Smooth muscle cell (in vitro differentiated cells): ENCODE results near the gene ZNF669. TPM values are rescaled to one million over a fixed set of nuclear protein-coding genes. Genes with fewer than 3 reads are reported as not detected.

Experiments used
- DNase-seq: peaks from one replicate; lab custom pipeline; 2025; ENCODE audit not compliant: unreplicated experiment; lab: John Stamatoyannopoulos, UW
- H2AFZ ChIP-seq: fragments of 200-600 bp; sonication (generic); 2 replicates; pipeline ENCODE4 v1.6.0; 2016; ENCODE audit warnings: antibody characterized with exemption, low read depth, mild to moderate bottlenecking
- H3F3A ChIP-seq: fragments of 200-600 bp; sonication (generic); 2 replicates; pipeline ENCODE4 v1.6.0; 2017; ENCODE audit warnings: antibody characterized with exemption, low read depth
- H3K27ac ChIP-seq: fragments of 200-600 bp; sonication (generic); 2 replicates; pipeline ENCODE4 v1.5.1; 2016; ENCODE audit warnings: low read depth, mild to moderate bottlenecking
- H3K27me3 ChIP-seq: fragments of 200-600 bp; sonication (generic); 2 replicates; pipeline ENCODE4 v1.6.1; 2016; ENCODE audit warnings: low read depth, mild to moderate bottlenecking
- H3K36me3 ChIP-seq: fragments of 200-600 bp; sonication (generic); 2 replicates; pipeline ENCODE4 v1.5.1; 2016; ENCODE audit warnings: low read depth
- H3K4me1 ChIP-seq: fragments of 200-600 bp; sonication (generic); 2 replicates; pipeline ENCODE4 v1.5.1; 2016; ENCODE audit warnings: low read depth
- H3K4me2 ChIP-seq: fragments of 200-600 bp; sonication (generic); 2 replicates; pipeline ENCODE4 v1.6.0; 2016; ENCODE audit warnings: mild to moderate bottlenecking
- H3K4me3 ChIP-seq: fragments of 200-600 bp; sonication (generic); 2 replicates; pipeline ENCODE4 v1.5.1; 2016; ENCODE audit warnings: mild to moderate bottlenecking
- H3K79me2 ChIP-seq: fragments of 200-600 bp; sonication (generic); 2 replicates; pipeline ENCODE4 v1.6.0; 2016; ENCODE audit warnings: low read depth, mild to moderate bottlenecking
- H3K9ac ChIP-seq: fragments of 200-600 bp; sonication (generic); 2 replicates; pipeline ENCODE4 v1.6.0; 2016; ENCODE audit warnings: low read depth
- H3K9me3 ChIP-seq: fragments of 200-600 bp; sonication (generic); replicated peaks from 2 replicates; pipeline ENCODE4 v1.5.1; 2016; ENCODE audit warnings: low read depth
- H4K20me1 ChIP-seq: fragments of 200-600 bp; sonication (generic); 2 replicates; pipeline ENCODE4 v1.6.0; 2016; ENCODE audit warnings: low read depth
- WGBS: methylation state at CpG from one replicate; pipeline ENCODE4 v1.1.7; 2016; ENCODE audit warnings: low lambda C conversion rate; 5-methylcytosine and 5-hydroxymethylcytosine counted together
- polyA plus RNA-seq: library from polyadenylated mRNA; unstranded; fragments of >200 nt; fragmentation: Nextera tagmentation; extraction: Ambion mirVana; gene quantifications from 2 replicates; pipeline ENCODE4 v1.2.1, GENCODE V29; 2016
- total RNA-seq: library from RNA; depleted of rRNA; stranded (reverse); fragments of >200 nt; gene quantifications from 2 replicates; pipeline ENCODE4 v1.2.3, GENCODE V29; 2014
- TF ChIP-seq, protein P1 (sequence below): fragments of 200-600 bp; sonication (generic); IDR thresholded peaks from 2 replicates; pipeline ENCODE4 v1.5.1; 2017; ENCODE audit warnings: borderline replicate concordance, mild to moderate bottlenecking, antibody characterized with exemption; ENCODE audit not compliant: insufficient read depth, poor library complexity, severe bottlenecking

The ZNF669 gene
- total and polyA plus RNA-seq, 2 experiments from 2014 or later = 3.7 to 17.2 TPM

DNA sequence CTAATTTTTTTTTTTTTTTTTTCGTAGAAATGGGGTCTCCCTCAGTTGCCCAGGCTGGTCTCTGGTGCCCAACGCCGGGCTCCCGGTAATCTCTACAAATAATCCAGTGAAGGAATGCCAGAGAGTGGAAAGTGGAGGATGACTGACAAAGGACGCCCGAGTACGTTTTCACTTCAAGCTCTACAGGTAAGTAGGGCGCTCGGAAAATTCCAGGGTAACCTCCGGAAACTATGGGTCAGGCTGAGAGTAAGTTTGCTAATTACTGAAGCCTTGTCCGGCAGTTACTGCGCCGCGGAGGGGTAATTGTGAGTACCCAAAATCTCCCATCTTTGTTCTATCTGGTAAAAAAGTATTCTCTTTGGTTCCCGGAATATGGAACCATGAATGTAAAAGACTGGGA, 1.8 kb upstream of the ZNF669 start:
- no peak overlapping the region for H3K27ac ChIP-seq
- H3K4me2 ChIP-seq = no peak overlapping the region
- no peak overlapping the region for H3K9ac ChIP-seq
- peaks cover 10% of the 10 kb centered on the region for H3K4me1 ChIP-seq
- H4K20me1 ChIP-seq = no peaks in the 10 kb centered on the region
- H3K4me3 ChIP-seq = no peak overlapping the region
- no peaks in the 10 kb centered on the region for H3K27me3 ChIP-seq
- TF ChIP-seq, protein P1, sequence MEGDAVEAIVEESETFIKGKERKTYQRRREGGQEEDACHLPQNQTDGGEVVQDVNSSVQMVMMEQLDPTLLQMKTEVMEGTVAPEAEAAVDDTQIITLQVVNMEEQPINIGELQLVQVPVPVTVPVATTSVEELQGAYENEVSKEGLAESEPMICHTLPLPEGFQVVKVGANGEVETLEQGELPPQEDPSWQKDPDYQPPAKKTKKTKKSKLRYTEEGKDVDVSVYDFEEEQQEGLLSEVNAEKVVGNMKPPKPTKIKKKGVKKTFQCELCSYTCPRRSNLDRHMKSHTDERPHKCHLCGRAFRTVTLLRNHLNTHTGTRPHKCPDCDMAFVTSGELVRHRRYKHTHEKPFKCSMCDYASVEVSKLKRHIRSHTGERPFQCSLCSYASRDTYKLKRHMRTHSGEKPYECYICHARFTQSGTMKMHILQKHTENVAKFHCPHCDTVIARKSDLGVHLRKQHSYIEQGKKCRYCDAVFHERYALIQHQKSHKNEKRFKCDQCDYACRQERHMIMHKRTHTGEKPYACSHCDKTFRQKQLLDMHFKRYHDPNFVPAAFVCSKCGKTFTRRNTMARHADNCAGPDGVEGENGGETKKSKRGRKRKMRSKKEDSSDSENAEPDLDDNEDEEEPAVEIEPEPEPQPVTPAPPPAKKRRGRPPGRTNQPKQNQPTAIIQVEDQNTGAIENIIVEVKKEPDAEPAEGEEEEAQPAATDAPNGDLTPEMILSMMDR = no peak
- H3K79me2 ChIP-seq = peaks cover 22% of the 10 kb centered on the region
- H3F3A ChIP-seq = no peaks in the 10 kb centered on the region
- H3K36me3 ChIP-seq = peaks cover 13% of the 10 kb centered on the region
- no peak overlapping the region for H2AFZ ChIP-seq
- WGBS = 90% methylated on average over 15 of the region's 15 CpGs
- DNase-seq = no peak
- peaks cover 14% of the 10 kb centered on the region for H3K9me3 ChIP-seq

DNA sequence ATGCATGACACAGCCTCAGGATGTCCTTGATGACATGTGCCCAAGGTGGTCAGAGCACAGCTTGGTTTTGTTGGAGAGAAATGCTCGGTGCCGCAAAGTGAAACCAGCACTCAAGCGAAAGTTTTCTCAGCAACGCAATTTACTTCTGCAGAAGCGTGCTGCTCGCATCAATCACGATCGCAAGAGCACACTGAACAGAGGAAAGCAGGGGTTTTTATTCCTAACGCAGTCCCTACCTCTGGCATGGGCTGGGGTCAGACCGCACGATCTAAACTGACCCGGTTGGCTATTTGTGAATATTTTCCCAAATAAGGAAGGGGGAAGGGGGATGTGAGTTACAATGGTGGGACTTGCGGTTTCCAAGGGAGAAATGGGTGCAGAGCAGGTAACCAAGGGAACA, 809 bp upstream of the ZNF669 start:
- Histone ChIP-seq H3K27ac (no peak overlapping the region), H3K36me3 (peaks cover 22% of the 10 kb centered on the region), H2AFZ (peak overlapping the region; percentile 55), H3K4me1 (peaks cover 10% of the 10 kb centered on the region), H3F3A (no peaks in the 10 kb centered on the region), H3K9me3 (peaks cover 23% of the 10 kb centered on the region), H4K20me1 (no peaks in the 10 kb centered on the region), H3K4me2 (peak overlapping the region; percentile 99), H3K9ac (peak overlapping the region; percentile 9), H3K79me2 (peaks cover 26% of the 10 kb centered on the region), H3K27me3 (no peaks in the 10 kb centered on the region), H3K4me3 (peak overlapping the region; percentile 94)
- TF ChIP-seq, protein P1 = no peak
- WGBS = 57% methylated on average over 13 of the region's 13 CpGs
- no peak for DNase-seq

DNA sequence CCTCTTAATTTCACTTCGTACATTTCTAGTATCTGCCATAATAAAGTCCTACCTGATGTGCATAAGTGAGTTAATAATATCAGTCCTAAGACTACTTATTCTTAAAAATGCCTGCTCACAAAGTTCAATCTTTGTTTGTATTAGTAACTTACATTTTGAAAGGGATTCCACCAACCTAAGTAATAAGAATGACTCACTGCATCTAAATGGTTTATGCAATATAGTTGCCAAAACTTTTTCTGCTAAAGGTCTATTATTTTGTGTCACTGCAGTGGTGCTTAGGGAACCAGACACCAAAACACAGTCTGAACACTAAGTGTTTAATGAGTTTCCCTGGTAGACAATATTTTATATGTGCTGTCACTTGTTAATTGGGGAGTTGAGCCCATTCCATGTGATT, 1.8 kb downstream of the ZNF669 start:
- Histone ChIP-seq H3K27me3 (no peaks in the 10 kb centered on the region), H3K4me2 (peak overlapping the region; percentile 99), H3K27ac (no peak overlapping the region), H3K36me3 (peaks cover 36% of the 10 kb centered on the region), H3F3A (no peaks in the 10 kb centered on the region), H3K79me2 (peaks cover 30% of the 10 kb centered on the region), H3K4me3 (peak overlapping the region; percentile 94), H3K4me1 (peaks cover 10% of the 10 kb centered on the region), H3K9ac (no peak overlapping the region), H4K20me1 (no peaks in the 10 kb centered on the region), H3K9me3 (peaks cover 30% of the 10 kb centered on the region), H2AFZ (no peak overlapping the region)
- WGBS = 100% methylated on average over 1 of the region's 1 CpG
- TF ChIP-seq, protein P1 = no peak
- no peak for DNase-seq

DNA sequence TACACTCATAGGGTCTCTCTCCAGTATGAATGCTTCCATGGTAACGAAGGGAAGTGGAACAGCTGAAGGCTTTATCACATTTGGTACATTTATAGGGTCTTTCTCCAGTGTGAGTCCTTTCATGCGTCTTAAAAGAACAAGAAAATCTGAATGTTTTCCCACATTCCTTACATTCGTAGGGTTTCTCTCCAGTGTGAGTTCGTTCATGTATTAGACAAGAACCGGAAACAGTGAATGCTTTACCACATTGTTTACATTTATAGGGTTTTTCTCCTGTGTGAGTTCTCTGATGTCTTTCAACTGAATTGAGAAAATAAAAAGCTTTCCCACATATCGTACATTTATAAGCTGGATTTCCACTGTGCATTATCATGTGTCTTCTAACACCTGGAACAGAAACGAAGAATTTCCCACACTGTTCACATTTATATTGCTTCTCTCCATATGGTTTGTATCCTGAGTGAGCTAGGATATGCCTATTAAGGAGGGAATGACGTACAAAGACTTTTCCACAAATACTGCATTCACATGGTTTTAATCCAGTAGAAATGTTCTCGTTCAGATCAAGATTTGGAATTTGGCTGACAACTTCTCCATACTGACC, 3.4 kb downstream of the ZNF669 start:
- Histone ChIP-seq H3K27me3 (no peaks in the 10 kb centered on the region), H3K4me2 (no peak overlapping the region), H3K9me3 (peaks cover 30% of the 10 kb centered on the region), H3K4me3 (peak overlapping the region; percentile 9), H4K20me1 (no peaks in the 10 kb centered on the region), H3K4me1 (peaks cover 10% of the 10 kb centered on the region), H3F3A (no peaks in the 10 kb centered on the region), H2AFZ (no peak overlapping the region), H3K27ac (no peak overlapping the region), H3K79me2 (peaks cover 30% of the 10 kb centered on the region), H3K36me3 (peaks cover 36% of the 10 kb centered on the region), H3K9ac (no peak overlapping the region)
- TF ChIP-seq, protein P1 = no peak
- WGBS = 97% methylated on average over 9 of the region's 9 CpGs
- DNase-seq = no peak
